ENCODE measurements around the gene APH1A.

- TF ChIP-seq POLR2A (IDR thresholded peaks at IDR 0.05; ENCODE audit: low read depth, low read length): no peak
- no peak for TF ChIP-seq EZH2 (IDR thresholded peaks at IDR 0.05; ENCODE audit: borderline replicate concordance, control insufficient read depth, low read depth, low read length)
- no peak for TF ChIP-seq MTA2 (IDR thresholded peaks at IDR 0.05; ENCODE audit: low read depth)
- TF ChIP-seq RAD21 (IDR thresholded peaks at IDR 0.05; ENCODE audit: insufficient read depth, low read depth, low read length): no peak
- TF ChIP-seq, protein P1, sequence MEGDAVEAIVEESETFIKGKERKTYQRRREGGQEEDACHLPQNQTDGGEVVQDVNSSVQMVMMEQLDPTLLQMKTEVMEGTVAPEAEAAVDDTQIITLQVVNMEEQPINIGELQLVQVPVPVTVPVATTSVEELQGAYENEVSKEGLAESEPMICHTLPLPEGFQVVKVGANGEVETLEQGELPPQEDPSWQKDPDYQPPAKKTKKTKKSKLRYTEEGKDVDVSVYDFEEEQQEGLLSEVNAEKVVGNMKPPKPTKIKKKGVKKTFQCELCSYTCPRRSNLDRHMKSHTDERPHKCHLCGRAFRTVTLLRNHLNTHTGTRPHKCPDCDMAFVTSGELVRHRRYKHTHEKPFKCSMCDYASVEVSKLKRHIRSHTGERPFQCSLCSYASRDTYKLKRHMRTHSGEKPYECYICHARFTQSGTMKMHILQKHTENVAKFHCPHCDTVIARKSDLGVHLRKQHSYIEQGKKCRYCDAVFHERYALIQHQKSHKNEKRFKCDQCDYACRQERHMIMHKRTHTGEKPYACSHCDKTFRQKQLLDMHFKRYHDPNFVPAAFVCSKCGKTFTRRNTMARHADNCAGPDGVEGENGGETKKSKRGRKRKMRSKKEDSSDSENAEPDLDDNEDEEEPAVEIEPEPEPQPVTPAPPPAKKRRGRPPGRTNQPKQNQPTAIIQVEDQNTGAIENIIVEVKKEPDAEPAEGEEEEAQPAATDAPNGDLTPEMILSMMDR (IDR thresholded peaks at IDR 0.05 in 2 of 3, conservative IDR thresholded peaks at IDR 0.05 in 1 of 3; ENCODE audit: control insufficient read depth in 2 of 3, extremely low read depth in 1 of 3, insufficient read depth in 1 of 3, low read depth in 3 of 3, low read length in 3 of 3): 0 out of 6 replicates have a peak, but pooled peaks of 1 of the 3 experiments have one; percentile 10
- no peak for TF ChIP-seq EP300 (IDR thresholded peaks at IDR 0.05; ENCODE audit: borderline replicate concordance in 1 of 2, control insufficient read depth in 1 of 2, low read depth in 2 of 2, low read length in 2 of 2)
Measured at GRCh38 chr1:150236614-150237100, 32.2 kb downstream of the APH1A start.
